Measurements from ENCODE around the gene FLRT2. TPM values are rescaled to one million over a fixed set of nuclear protein-coding genes. Genes with fewer than 3 reads are reported as not detected.

The FLRT2 gene
- polyA plus RNA-seq, 1 donor (not counting 4 experiments of a cell fraction or from before 2014, with no cell fraction given) = 69.2 TPM

DNA sequence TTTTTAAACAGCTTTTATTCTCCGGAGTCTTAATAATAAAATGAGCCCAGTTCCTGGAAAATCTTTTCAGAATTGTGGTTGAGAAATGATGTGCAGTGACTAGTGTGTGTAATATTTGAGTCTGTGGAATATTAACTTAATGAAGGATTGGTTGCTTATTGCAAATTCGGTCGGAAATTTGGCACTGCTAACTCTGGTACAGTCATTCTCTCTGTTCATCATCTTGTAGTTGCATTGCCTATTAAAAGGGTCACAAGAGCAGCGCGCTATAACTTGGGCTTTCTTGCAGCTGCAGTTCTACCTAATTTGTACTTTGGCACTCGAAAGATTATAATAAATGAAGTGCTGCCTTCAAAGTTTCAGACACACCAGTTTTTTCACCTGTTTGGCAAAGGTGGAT is 146.0 kb downstream of the FLRT2 start:
- dilution Hi-C loops (cut with MboI; ENCODE audit: extremely low pct_ligation_motif_present, low sequenced_read_pairs) = no loop called here
- Histone ChIP-seq H3K4me1 (ENCODE audit: control insufficient read depth, extremely low read depth, insufficient read depth, low read length) (peaks cover 4% of the 10 kb centered on the region), H3K36me3 (ENCODE audit: control insufficient read depth in 2 of 2, extremely low read depth in 1 of 2, insufficient read depth in 2 of 2, low read length in 2 of 2) (no peaks in the 10 kb centered on the region), H3K79me2 (ENCODE audit: control insufficient read depth, insufficient read depth, low read length) (no peaks in the 10 kb centered on the region), H3K27ac (ENCODE audit: control insufficient read depth, insufficient read depth, low read length) (no peak overlapping the region), H3K9me3 (ENCODE audit: control insufficient read depth, low read depth, low read length) (no peaks in the 10 kb centered on the region), H3K9ac (ENCODE audit: control insufficient read depth, extremely low read depth, insufficient read depth, low read length) (no peak overlapping the region), H2AFZ (ENCODE audit: control insufficient read depth, low read length) (no peak overlapping the region), H3K4me3 (ENCODE audit: control insufficient read depth in 2 of 3, extremely low read depth in 1 of 3, insufficient read depth in 2 of 3, low read depth in 1 of 3, low read length in 3 of 3) (no peak overlapping the region), H3K9me1 (ENCODE audit: control insufficient read depth, extremely low read depth, insufficient read depth, low read length) (no peaks in the 10 kb centered on the region), H4K20me1 (ENCODE audit: control insufficient read depth, extremely low read depth, insufficient read depth, low read length) (no peaks in the 10 kb centered on the region), H3K4me2 (ENCODE audit: control insufficient read depth, extremely low read depth, insufficient read depth, low read depth, low read length) (no peak overlapping the region), H3K27me3 (ENCODE audit: control insufficient read depth, extremely low read depth, insufficient read depth, low read length) (no peaks in the 10 kb centered on the region)
- DNase-seq (ENCODE audit: low read depth, low spot score) (no peak), FAIRE-seq (no peak)
- TF ChIP-seq, protein P1, sequence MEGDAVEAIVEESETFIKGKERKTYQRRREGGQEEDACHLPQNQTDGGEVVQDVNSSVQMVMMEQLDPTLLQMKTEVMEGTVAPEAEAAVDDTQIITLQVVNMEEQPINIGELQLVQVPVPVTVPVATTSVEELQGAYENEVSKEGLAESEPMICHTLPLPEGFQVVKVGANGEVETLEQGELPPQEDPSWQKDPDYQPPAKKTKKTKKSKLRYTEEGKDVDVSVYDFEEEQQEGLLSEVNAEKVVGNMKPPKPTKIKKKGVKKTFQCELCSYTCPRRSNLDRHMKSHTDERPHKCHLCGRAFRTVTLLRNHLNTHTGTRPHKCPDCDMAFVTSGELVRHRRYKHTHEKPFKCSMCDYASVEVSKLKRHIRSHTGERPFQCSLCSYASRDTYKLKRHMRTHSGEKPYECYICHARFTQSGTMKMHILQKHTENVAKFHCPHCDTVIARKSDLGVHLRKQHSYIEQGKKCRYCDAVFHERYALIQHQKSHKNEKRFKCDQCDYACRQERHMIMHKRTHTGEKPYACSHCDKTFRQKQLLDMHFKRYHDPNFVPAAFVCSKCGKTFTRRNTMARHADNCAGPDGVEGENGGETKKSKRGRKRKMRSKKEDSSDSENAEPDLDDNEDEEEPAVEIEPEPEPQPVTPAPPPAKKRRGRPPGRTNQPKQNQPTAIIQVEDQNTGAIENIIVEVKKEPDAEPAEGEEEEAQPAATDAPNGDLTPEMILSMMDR (optimal IDR thresholded peaks at IDR 0.05 in 1 of 3, IDR thresholded peaks at IDR 0.05 in 1 of 3, conservative IDR thresholded peaks at IDR 0.05 in 1 of 3; ENCODE audit: extremely low read depth in 1 of 3, insufficient read depth in 2 of 3, low read length in 3 of 3) = no peak
- no peak for TF ChIP-seq EZH2 (IDR thresholded peaks at IDR 0.05; ENCODE audit: low read length)

DNA sequence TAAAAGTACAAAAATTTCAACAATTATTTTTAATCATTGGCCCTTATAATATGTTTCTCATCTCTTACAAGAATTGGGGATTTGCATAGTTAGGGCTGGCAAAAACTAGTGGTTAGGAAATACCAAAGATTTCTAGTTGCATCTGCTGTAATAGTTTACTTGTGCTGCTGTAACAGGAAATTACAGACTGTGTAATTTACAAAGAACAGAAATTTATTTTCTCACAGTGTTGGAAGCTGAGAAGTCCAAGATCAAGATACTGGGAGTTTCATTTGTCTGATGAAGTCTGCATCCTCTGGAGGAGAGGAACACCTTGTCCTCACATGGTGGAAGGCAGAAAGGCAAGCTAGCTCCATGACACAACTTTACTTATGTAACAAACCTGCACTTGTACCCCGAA is 157.0 kb downstream of the FLRT2 start:
- dilution Hi-C loops (cut with MboI; ENCODE audit: extremely low pct_ligation_motif_present, low sequenced_read_pairs) = no loop called here

More for the DNA sequence above, 157.0 kb downstream of the FLRT2 start:
- TF ChIP-seq EZH2 (IDR thresholded peaks at IDR 0.05; ENCODE audit: low read length) = no peak
- TF ChIP-seq, protein P1 (optimal IDR thresholded peaks at IDR 0.05 in 1 of 3, IDR thresholded peaks at IDR 0.05 in 1 of 3, conservative IDR thresholded peaks at IDR 0.05 in 1 of 3; ENCODE audit: extremely low read depth in 1 of 3, insufficient read depth in 2 of 3, low read length in 3 of 3) = no peak
- Histone ChIP-seq H2AFZ (ENCODE audit: control insufficient read depth, low read length) (no peak overlapping the region), H3K4me2 (ENCODE audit: control insufficient read depth, extremely low read depth, insufficient read depth, low read depth, low read length) (no peak overlapping the region), H3K9me1 (ENCODE audit: control insufficient read depth, extremely low read depth, insufficient read depth, low read length) (no peaks in the 10 kb centered on the region), H3K36me3 (ENCODE audit: control insufficient read depth in 2 of 2, extremely low read depth in 1 of 2, insufficient read depth in 2 of 2, low read length in 2 of 2) (no peaks in the 10 kb centered on the region), H3K4me3 (ENCODE audit: control insufficient read depth in 2 of 3, extremely low read depth in 1 of 3, insufficient read depth in 2 of 3, low read depth in 1 of 3, low read length in 3 of 3) (no peak overlapping the region), H3K9ac (ENCODE audit: control insufficient read depth, extremely low read depth, insufficient read depth, low read length) (no peak overlapping the region), H3K27ac (ENCODE audit: control insufficient read depth, insufficient read depth, low read length) (no peak overlapping the region), H3K9me3 (ENCODE audit: control insufficient read depth, low read depth, low read length) (no peaks in the 10 kb centered on the region), H3K79me2 (ENCODE audit: control insufficient read depth, insufficient read depth, low read length) (no peaks in the 10 kb centered on the region), H3K27me3 (ENCODE audit: control insufficient read depth, extremely low read depth, insufficient read depth, low read length) (no peaks in the 10 kb centered on the region), H4K20me1 (ENCODE audit: control insufficient read depth, extremely low read depth, insufficient read depth, low read length) (no peaks in the 10 kb centered on the region), H3K4me1 (ENCODE audit: control insufficient read depth, extremely low read depth, insufficient read depth, low read length) (no peaks in the 10 kb centered on the region)
- no peak for FAIRE-seq
- DNase-seq (ENCODE audit: low read depth, low spot score) = no peak
